ENCODE data around the gene MAP2K3.
"Not testable (repeated sequence)": the region's sequence is repeated elsewhere in the genome, so short reads cannot be mapped to it uniquely, and the experiment has no call there.

Gene MAP2K3

GRCh38 chr17:21297597-21297996, 13.1 kb downstream of the MAP2K3 start:
- DNase-seq = no peak

- DNase-seq = no peak
Measured at GRCh38 chr17:21298056-21298982, 13.8 kb downstream of the MAP2K3 start.

- no peak for DNase-seq
Measured at GRCh38 chr17:21298983-21299519, 14.5 kb downstream of the MAP2K3 start.

- no peak for DNase-seq
Measured at GRCh38 chr17:21299981-21300600, 15.6 kb downstream of the MAP2K3 start.

- no peak for DNase-seq
Measured at GRCh38 chr17:21300601-21301571, 16.4 kb downstream of the MAP2K3 start.

GRCh38 chr17:21301593-21302550, 17.4 kb downstream of the MAP2K3 start:
- DNase-seq = no peak

GRCh38 chr17:21302711-21303425, 18.4 kb downstream of the MAP2K3 start:
- DNase-seq = no peak

- peak; percentile 6 for DNase-seq
Measured at GRCh38 chr17:21303441-21304065, 19.0 kb downstream of the MAP2K3 start.

GRCh38 chr17:21304091-21304490, 19.6 kb downstream of the MAP2K3 start:
- DNase-seq = peak; percentile 10

GRCh38 chr17:21304551-21305151, 20.1 kb downstream of the MAP2K3 start:
- DNase-seq = peak; percentile 9

- peak; percentile 6 for DNase-seq
Measured at GRCh38 chr17:21305431-21306180, 21.1 kb downstream of the MAP2K3 start.

GRCh38 chr17:21306611-21307272, 22.2 kb downstream of the MAP2K3 start:
- peak; percentile 3 for DNase-seq

- DNase-seq = peak; percentile 3
Measured at GRCh38 chr17:21307273-21307625, 22.7 kb downstream of the MAP2K3 start.

GRCh38 chr17:21308931-21309381, 24.4 kb downstream of the MAP2K3 start:
- DNase-seq = peak; percentile 9

GRCh38 chr17:21310061-21310765, 25.7 kb downstream of the MAP2K3 start:
- DNase-seq = peak; percentile 2

GRCh38 chr17:21310766-21311602, 26.5 kb downstream of the MAP2K3 start:
- DNase-seq = not testable (repeated sequence)

- no peak for DNase-seq
Measured at GRCh38 chr17:21313320-21313719, 28.8 kb downstream of the MAP2K3 start.

Data from activated naive CD4-positive, alpha-beta T cell treated with anti-CD3 and anti-CD28 coated beads, Interleukin-2, amount 50 U/mL, for 16 hours (primary cell).